GM18861 (cell line): ENCODE measurements around the gene PHLDA3.

Experiments
- ATAC-seq: cut with Tn5 transposase; IDR thresholded peaks from one replicate; pipeline ENCODE4 v1.9.1; 2021; ENCODE audit not compliant: unreplicated experiment

Gene PHLDA3

GRCh38 chr1:201436393-201436792 is 32.6 kb downstream of the PHLDA3 start:
- ATAC-seq, result no peak

DNA sequence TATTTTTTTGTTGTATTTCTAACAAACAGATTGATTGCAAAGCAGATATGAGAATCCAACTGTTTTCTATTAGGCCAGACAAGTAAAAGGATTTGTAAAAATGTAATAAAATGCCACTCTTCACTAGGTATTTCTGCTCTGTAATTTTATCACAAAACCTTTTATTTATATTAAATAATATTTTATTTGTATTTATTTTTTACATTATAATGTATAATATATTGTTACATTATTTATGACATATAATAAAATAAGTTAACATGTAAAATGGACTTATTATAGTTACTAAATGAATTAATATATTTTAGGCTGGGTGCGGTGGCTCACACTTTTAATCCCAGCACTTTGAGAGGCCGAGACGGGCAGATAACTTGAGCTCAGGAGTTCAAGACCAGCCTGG is 34.7 kb downstream of the PHLDA3 start:
- ATAC-seq, result no peak

DNA sequence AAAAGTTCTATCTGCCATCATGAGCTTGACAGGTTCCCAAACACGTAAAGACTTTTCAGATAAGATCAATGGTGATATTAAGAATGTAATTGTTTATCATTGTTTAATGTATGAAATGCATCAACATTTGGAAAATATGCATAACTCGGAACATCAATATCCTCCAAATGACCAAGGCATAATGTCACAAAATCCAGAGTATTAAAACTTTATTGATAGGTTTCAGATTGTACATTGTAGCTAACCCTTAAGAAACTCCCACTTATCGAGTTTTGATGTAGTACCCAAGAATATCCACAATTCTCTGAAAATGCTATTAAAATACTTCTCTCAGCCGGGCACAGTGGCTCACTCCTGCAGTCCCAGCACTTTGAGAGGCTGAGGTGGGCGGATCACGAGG is 35.4 kb downstream of the PHLDA3 start:
- ATAC-seq, result no peak

DNA sequence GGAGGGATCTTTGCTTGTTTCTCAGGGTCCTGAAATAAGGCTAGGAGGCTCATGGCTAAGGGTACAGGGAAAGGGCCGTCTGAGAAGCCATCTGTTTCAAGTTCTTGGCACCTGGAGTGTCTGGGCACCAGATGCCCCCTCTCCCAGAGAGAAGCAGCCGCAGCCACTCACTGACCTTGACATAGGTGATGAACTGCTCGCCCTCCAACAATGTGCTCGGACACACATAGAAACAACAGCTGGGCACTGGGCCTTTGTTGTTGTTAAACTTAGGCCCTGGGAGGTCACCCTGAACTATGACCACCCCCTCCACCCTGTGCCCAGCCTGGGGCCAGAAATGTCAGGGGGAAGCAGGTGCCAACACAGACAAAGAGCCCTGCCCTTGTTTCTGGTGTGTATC is 38.2 kb downstream of the PHLDA3 start:
- ATAC-seq, result no peak

DNA sequence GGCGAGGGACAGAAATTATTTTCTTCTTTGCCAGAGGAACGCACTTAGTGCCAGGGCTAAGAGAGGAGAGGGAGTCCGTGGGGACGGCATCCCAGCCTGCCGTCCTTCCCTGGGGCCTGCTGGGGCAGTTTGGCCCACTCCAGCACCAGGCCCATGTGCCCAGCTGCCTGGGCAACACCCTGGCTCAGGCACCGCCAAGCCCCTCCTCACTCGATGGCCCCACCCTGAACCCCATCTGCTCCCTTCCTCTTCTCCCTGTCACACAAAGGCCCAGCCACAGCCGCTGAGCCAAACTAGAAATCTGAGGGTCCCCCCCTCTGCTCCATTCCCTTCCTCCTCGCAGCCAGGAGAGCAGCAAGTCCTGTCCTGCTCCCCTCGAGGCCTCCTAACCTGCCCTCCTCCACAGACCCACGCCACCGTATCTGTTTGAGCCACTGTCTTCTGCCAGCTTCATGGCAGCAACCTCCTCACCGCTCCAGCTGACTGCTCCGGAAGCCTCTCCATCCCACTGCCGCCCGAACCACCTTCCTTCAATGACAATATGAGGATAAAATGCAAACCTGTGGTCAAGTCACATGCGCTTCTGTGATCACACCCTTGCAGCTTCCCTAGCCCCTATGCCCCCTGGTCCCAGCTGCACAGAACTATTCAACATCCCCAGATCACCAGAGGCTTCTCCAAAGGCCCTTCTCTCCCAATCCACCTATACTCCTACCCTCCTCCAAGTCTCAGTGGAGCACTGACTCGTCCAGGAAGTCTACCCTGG is 39.1 kb downstream of the PHLDA3 start:
- ATAC-seq, result no peak

- no peak for ATAC-seq
These were observed 41.0 kb downstream of the PHLDA3 start for GRCh38 chr1:201427963-201428362.

- no peak for ATAC-seq
These were observed 42.3 kb downstream of the PHLDA3 start for GRCh38 chr1:201426479-201427310.

DNA sequence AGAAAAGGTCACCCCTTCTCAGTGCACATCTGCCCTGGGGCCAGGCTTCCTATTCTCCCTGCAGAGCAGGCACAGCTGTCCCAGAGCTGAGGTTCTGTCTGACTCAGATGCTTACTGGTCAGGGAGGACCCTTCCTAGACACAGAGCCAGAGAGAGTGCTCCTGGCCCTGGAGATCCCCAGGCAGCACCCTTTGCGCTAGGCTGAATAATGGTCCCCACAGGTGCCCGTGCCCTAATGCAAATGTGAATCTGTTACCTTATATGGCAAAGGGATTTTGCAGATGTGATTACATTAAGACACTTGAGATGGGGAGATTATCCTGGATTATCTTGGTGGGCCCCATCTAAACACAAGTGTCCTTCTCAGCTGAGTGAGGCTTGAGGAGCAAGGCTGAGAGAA is 44.8 kb downstream of the PHLDA3 start:
- ATAC-seq, result no peak

- ATAC-seq, result no peak
These were observed 45.3 kb downstream of the PHLDA3 start for GRCh38 chr1:201423655-201424054.

DNA sequence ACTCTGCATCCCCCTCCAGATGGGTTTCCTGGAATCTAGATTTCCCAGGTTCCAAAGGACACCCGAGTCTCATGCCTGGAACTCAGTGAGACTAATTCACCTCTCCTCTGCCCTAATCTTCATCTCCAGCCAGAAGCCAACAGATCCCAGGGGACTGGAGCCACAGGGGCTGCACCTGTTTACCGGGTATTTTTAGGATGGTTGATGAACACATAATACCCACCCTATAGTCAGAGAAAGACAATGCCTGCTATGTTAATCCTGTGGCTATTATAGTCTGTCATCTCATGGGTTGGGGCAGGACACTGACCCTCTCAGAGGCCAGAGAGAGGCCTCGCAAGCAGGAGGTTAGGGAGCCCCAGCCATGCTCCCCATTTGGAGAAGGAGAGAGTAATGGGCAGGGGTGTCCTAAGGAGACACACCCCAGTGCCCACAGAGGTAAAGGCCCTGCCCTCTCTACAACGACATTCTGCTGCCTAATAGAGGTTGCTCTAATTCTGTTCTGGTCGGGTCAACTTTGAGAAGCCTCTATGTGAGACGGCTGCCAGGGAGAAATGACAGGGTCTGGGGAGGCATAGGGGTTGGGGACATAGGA is 46.5 kb downstream of the PHLDA3 start:
- no peak for ATAC-seq

GRCh38 chr1:201422026-201422425 is 47.0 kb downstream of the PHLDA3 start:
- no peak for ATAC-seq

GRCh38 chr1:201421041-201421440 is 47.9 kb downstream of the PHLDA3 start:
- no peak for ATAC-seq

GRCh38 chr1:201420608-201421002 is 48.4 kb downstream of the PHLDA3 start:
- ATAC-seq, result no peak

GRCh38 chr1:201419746-201420607 is 49.0 kb downstream of the PHLDA3 start:
- ATAC-seq, result no peak

GRCh38 chr1:201419256-201419655 is 49.7 kb downstream of the PHLDA3 start:
- no peak for ATAC-seq

DNA sequence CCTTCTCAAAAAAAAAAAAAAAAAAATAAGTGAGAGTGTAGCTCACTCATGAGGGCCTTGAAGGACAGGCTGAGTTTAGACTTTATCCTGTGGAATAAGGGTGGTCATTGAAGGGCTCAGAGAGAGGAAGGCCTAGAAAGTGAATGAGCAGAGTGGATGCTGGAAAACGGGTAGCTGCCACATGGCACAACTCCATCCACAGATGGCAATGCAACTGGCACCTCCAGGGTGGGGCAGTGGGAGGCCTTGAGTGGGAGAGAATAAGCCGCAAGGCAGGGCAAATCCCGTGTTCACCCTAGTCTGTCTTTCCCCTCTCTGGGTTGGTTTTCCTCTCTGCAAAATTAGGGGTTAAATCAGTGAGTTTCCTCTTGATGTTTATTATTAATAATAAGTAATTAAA is 50.5 kb downstream of the PHLDA3 start:
- ATAC-seq, result no peak
